HepG2 (cell line): ENCODE results near the gene CSNK2A2. TPM values are rescaled to one million over a fixed set of nuclear protein-coding genes. Genes with fewer than 3 reads are reported as not detected.

Source experiments
- CCAR2 ChIP-seq: fragments of 200-400 bp; formaldehyde crosslinking; optimal IDR thresholded peaks from 2 replicates; pipeline ENCODE3; 2018; ENCODE audit warnings: low read depth, mild to moderate bottlenecking, low read length, moderate library complexity
- CREM ChIP-seq, 2 experiments: sonication (generic) in 1 of 2; formaldehyde crosslinking in 1 of 2; IDR thresholded peaks; 2 replicates each; pipeline versions ENCODE4 v1.4.0 to v1.6.1; 2016 to 2020; ENCODE audit warnings: antibody characterized with exemption in 1 of 2, mild to moderate bottlenecking in 1 of 2, missing genetic modification reagents in 1 of 2
- ELF1 ChIP-seq: sonication (generic); formaldehyde crosslinking; IDR thresholded peaks from 2 replicates; pipeline ENCODE4 v1.4.0; 2020; ENCODE audit warnings: missing genetic modification reagents
- HOXA7 ChIP-seq: sonication (generic); formaldehyde crosslinking; IDR thresholded peaks from 2 replicates; pipeline ENCODE4 v1.8.1; 2022; ENCODE audit warnings: mild to moderate bottlenecking, missing genetic modification reagents, moderate library complexity
- KDM1A ChIP-seq: IDR thresholded peaks from 2 replicates; pipeline ENCODE4 v1.6.1; 2016; ENCODE audit warnings: missing compliant biosample characterization
- NR2F1 ChIP-seq, 2 experiments: fragments of 450-650 bp in 1 of 2; formaldehyde crosslinking in 1 of 2; IDR thresholded peaks; 2 replicates each; pipeline versions ENCODE4 v1.5.0 to v1.6.1; 2016 to 2020; ENCODE audit warnings: mild to moderate bottlenecking in 1 of 2, missing compliant biosample characterization in 1 of 2, missing genetic modification reagents in 1 of 2, moderate library complexity in 1 of 2
- SSRP1 ChIP-seq: IDR thresholded peaks from 2 replicates; pipeline ENCODE4 v1.6.1; 2016; ENCODE audit warnings: control low read depth
- ZBTB7A ChIP-seq: sonication (generic); formaldehyde crosslinking; IDR thresholded peaks from 2 replicates; pipeline ENCODE4 v1.8.0; 2022; ENCODE audit warnings: mild to moderate bottlenecking, missing genetic modification reagents
- ZNF101 ChIP-seq: sonication (generic); formaldehyde crosslinking; IDR thresholded peaks from 2 replicates; pipeline ENCODE4 v1.4.0; 2020; ENCODE audit warnings: mild to moderate bottlenecking, low read depth, missing genetic modification reagents, borderline replicate concordance
- ZNF138 ChIP-seq: sonication (generic); formaldehyde crosslinking; IDR thresholded peaks from 2 replicates; pipeline ENCODE4 v1.5.0; 2020; ENCODE audit warnings: mild to moderate bottlenecking, low read depth, missing genetic modification reagents
- polyA plus RNA-seq, 8 experiments: library from polyadenylated mRNA; depleted of rRNA in 3 of 8; stranded (reverse) in 7 of 8; unstranded in 1 of 8; fragments of >200 nt; fragmentation: Illumina TruSeq in 4 of 8; extraction: Trizol in 4 of 8; gene quantifications; 2 replicates each; pipeline versions ENCODE4 v1.2.1 to v1.2.3, GENCODE V29; 2011 to 2016; ENCODE audit warnings: low read depth in 4 of 8, missing spikeins in 1 of 8, mixed read lengths in 1 of 8; ENCODE audit not compliant: insufficient read depth in 1 of 8
- total RNA-seq, 5 experiments: library from RNA; depleted of rRNA; stranded (reverse); fragments of >200 nt; fragmentation: Illumina TruSeq; extraction: Trizol; gene quantifications; 2 replicates each; pipeline ENCODE4 v1.2.3, GENCODE V29; 2016; ENCODE audit warnings: low read depth in 1 of 5
- TF ChIP-seq, protein P1 (sequence below): sonication (generic); formaldehyde crosslinking; IDR thresholded peaks from 2 replicates; pipeline ENCODE4 v1.4.0; 2020; ENCODE audit warnings: missing genetic modification reagents
- TF ChIP-seq, protein P2 (sequence below): sonication (generic); formaldehyde crosslinking; IDR thresholded peaks from 2 replicates; pipeline ENCODE4 v1.8.0; 2022; ENCODE audit warnings: missing genetic modification reagents, mild to moderate bottlenecking, borderline replicate concordance
- TF ChIP-seq, protein P3 (sequence below): sonication (generic); formaldehyde crosslinking; IDR thresholded peaks from 2 replicates; pipeline ENCODE4 v1.4.0; 2020; ENCODE audit warnings: low read depth, missing genetic modification reagents
- TF ChIP-seq, protein P4 (sequence below): sonication (generic); formaldehyde crosslinking; IDR thresholded peaks from 2 replicates; pipeline ENCODE4 v1.8.0; 2022; ENCODE audit warnings: missing genetic modification reagents, mild to moderate bottlenecking, moderate library complexity, borderline replicate concordance

CSNK2A2 gene
- total and polyA plus RNA-seq, 2 of the 13 experiments (the other 11 are each of a cell fraction or from before 2014, with no cell fraction given) = 46.4 to 56.9 TPM

DNA sequence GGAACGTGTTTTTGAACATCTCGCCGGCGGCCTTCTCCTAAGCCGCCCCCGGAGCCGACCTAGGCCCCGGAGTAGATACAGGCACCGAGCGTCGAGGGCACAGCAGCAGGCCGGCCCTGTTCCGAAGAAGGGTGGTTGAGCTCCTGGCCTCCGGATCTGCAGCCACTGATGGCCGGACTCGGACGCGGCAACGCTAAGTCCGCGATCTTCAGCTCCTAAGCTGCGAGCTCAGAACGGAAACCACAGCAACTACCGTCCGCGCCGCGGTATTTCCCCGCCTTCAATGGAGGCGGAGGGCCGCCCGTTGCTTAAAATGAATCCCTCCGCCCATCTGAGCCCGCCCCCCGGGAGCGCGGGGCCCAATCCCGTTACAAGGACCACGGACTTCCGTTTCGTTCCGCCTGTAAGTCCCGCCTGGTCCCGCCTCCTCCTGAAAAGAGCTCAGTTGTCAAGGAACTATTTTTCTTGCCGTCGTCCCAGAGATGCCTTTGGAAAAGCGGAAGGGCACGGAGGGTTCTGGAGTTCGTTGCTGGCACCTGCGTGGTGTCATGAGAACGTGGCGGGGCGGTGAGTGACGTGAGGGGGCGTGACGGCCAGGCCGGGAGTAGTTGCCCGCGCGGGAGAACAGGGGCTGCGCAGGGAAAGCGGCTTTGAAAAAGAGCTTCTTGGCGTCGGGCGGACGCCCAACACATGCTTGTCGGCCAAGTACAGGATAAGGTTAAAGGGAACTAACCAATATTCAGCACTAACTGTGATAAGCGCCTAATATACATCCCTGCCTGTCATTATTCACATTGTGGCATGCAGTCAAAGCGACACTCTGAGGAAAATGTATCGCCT lies 68.6 kb downstream of the CSNK2A2 start, which contains the start of gene CFAP20 (continued):
- TF ChIP-seq, protein P1, sequence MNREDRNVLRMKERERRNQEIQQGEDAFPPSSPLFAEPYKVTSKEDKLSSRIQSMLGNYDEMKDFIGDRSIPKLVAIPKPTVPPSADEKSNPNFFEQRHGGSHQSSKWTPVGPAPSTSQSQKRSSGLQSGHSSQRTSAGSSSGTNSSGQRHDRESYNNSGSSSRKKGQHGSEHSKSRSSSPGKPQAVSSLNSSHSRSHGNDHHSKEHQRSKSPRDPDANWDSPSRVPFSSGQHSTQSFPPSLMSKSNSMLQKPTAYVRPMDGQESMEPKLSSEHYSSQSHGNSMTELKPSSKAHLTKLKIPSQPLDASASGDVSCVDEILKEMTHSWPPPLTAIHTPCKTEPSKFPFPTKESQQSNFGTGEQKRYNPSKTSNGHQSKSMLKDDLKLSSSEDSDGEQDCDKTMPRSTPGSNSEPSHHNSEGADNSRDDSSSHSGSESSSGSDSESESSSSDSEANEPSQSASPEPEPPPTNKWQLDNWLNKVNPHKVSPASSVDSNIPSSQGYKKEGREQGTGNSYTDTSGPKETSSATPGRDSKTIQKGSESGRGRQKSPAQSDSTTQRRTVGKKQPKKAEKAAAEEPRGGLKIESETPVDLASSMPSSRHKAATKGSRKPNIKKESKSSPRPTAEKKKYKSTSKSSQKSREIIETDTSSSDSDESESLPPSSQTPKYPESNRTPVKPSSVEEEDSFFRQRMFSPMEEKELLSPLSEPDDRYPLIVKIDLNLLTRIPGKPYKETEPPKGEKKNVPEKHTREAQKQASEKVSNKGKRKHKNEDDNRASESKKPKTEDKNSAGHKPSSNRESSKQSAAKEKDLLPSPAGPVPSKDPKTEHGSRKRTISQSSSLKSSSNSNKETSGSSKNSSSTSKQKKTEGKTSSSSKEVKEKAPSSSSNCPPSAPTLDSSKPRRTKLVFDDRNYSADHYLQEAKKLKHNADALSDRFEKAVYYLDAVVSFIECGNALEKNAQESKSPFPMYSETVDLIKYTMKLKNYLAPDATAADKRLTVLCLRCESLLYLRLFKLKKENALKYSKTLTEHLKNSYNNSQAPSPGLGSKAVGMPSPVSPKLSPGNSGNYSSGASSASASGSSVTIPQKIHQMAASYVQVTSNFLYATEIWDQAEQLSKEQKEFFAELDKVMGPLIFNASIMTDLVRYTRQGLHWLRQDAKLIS (CRISPR knock-in tag) = 0 out of 2 replicates have a peak, but pooled peaks have one; percentile 64
- peak; percentile 98 for TF ChIP-seq CREM (IDR thresholded peaks at IDR 0.05)
- TF ChIP-seq CREM (CRISPR knock-in tag; IDR thresholded peaks at IDR 0.05) = peak; percentile 75; the same call in 1 of the 2 replicates
- TF ChIP-seq ZBTB7A (CRISPR knock-in tag) = no peak
- no peak for TF ChIP-seq NR2F1 (CRISPR knock-in tag; IDR thresholded peaks at IDR 0.05)
- TF ChIP-seq ELF1 (CRISPR knock-in tag) = peak; percentile 93
- peak; percentile 69 for TF ChIP-seq KDM1A (CRISPR knock-in tag)
- TF ChIP-seq, protein P2, sequence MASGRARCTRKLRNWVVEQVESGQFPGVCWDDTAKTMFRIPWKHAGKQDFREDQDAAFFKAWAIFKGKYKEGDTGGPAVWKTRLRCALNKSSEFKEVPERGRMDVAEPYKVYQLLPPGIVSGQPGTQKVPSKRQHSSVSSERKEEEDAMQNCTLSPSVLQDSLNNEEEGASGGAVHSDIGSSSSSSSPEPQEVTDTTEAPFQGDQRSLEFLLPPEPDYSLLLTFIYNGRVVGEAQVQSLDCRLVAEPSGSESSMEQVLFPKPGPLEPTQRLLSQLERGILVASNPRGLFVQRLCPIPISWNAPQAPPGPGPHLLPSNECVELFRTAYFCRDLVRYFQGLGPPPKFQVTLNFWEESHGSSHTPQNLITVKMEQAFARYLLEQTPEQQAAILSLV (CRISPR knock-in tag) = peak; percentile 96
- no peak for TF ChIP-seq ZNF101 (CRISPR knock-in tag)
- peak; percentile 85 for TF ChIP-seq CCAR2
- TF ChIP-seq SSRP1 (CRISPR knock-in tag) = no peak; the same call in 1 of the 2 replicates
- no peak for TF ChIP-seq ZNF138 (CRISPR knock-in tag)
- TF ChIP-seq, protein P3, sequence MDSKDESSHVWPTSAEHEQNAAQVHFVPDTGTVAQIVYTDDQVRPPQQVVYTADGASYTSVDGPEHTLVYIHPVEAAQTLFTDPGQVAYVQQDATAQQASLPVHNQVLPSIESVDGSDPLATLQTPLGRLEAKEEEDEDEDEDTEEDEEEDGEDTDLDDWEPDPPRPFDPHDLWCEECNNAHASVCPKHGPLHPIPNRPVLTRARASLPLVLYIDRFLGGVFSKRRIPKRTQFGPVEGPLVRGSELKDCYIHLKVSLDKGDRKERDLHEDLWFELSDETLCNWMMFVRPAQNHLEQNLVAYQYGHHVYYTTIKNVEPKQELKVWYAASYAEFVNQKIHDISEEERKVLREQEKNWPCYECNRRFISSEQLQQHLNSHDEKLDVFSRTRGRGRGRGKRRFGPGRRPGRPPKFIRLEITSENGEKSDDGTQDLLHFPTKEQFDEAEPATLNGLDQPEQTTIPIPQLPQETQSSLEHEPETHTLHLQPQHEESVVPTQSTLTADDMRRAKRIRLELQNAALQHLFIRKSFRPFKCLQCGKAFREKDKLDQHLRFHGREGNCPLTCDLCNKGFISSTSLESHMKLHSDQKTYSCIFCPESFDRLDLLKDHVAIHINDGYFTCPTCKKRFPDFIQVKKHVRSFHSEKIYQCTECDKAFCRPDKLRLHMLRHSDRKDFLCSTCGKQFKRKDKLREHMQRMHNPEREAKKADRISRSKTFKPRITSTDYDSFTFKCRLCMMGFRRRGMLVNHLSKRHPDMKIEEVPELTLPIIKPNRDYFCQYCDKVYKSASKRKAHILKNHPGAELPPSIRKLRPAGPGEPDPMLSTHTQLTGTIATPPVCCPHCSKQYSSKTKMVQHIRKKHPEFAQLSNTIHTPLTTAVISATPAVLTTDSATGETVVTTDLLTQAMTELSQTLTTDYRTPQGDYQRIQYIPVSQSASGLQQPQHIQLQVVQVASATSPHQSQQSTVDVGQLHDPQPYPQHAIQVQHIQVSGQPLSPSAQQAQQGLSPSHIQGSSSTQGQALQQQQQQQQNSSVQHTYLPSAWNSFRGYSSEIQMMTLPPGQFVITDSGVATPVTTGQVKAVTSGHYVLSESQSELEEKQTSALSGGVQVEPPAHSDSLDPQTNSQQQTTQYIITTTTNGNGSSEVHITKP (CRISPR knock-in tag) = peak; percentile 22; the same call in 1 of the 2 replicates
- TF ChIP-seq, protein P4, sequence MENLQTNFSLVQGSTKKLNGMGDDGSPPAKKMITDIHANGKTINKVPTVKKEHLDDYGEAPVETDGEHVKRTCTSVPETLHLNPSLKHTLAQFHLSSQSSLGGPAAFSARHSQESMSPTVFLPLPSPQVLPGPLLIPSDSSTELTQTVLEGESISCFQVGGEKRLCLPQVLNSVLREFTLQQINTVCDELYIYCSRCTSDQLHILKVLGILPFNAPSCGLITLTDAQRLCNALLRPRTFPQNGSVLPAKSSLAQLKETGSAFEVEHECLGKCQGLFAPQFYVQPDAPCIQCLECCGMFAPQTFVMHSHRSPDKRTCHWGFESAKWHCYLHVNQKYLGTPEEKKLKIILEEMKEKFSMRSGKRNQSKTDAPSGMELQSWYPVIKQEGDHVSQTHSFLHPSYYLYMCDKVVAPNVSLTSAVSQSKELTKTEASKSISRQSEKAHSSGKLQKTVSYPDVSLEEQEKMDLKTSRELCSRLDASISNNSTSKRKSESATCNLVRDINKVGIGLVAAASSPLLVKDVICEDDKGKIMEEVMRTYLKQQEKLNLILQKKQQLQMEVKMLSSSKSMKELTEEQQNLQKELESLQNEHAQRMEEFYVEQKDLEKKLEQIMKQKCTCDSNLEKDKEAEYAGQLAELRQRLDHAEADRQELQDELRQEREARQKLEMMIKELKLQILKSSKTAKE (CRISPR knock-in tag) = no peak; the same call in 1 of the 2 replicates
- no peak for TF ChIP-seq HOXA7 (CRISPR knock-in tag)
